HFF-Myc (cell line): Measurements from ENCODE around the gene CDKAL1.

ENCODE experiments used
- DNase-seq: peaks from one replicate; pipeline ENCODE4 v3.0.0-alpha.2; 2011; ENCODE audit warnings: low read depth; ENCODE audit errors: extremely low read depth
- H3K4me3 ChIP-seq: replicated peaks from 2 replicates; pipeline ENCODE4 v1.5.1; 2011; ENCODE audit warnings: low read depth, mild to moderate bottlenecking, control low read depth, low read length
- CTCF ChIP-seq: IDR thresholded peaks from 2 replicates; pipeline ENCODE4 v1.5.1; 2012; ENCODE audit warnings: mild to moderate bottlenecking, low read depth, low read length, control low read depth; ENCODE audit errors: missing control alignments

Gene CDKAL1

GRCh38 chr6:21033084-21033483 is 498.8 kb downstream of the CDKAL1 start:
- no peak for TF ChIP-seq CTCF
- DNase-seq: no peak
- H3K4me3 ChIP-seq: no peak overlapping the region

DNA sequence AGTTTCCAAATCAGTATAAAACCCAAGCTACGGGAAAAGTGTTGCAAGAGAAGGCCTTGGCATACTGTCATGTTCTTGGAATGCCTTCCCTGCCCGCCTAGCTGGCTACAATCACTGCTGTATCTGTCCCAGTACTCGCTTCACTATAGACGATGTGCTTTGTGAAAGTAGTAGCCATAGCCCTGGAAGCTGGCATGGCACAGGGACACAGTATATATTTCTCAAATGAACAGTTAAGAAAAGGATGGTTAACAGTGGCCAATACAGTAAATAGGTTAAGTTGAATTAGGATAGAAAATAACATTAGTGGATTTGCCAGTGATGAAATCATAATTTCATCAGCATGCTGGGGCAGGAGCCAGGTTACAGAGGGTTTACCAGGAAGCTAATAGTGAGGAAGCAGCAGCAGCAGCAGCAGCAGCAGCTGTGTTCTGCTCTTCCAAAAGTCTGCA is 499.3 kb downstream of the CDKAL1 start:
- H3K4me3 ChIP-seq: no peak overlapping the region
- no peak for TF ChIP-seq CTCF
- peak; percentile 9 for DNase-seq

DNA sequence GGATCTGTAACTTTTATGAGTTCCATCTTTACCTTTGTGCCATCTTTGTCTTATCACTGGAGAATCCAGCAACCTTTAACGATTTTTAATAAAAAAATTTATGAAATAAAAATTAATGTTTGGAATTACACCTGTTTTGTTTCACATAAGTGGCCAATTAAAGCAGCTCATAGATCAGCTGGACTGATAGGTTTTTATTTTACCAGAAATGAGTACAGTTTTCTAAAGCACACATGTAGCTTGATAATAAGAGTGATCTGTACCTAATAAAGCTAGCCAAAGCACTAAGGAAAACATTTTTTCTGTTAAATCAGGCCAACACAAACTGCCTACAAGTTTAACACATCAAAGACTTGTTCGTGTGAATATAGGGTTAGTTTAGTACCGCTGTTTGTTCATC is 500.1 kb downstream of the CDKAL1 start:
- TF ChIP-seq CTCF: no peak
- no peak for DNase-seq

GRCh38 chr6:21037453-21037852 is 503.2 kb downstream of the CDKAL1 start:
- H3K4me3 ChIP-seq: no peak overlapping the region
- DNase-seq: no peak
- TF ChIP-seq CTCF: no peak

More for the DNA sequence above, 500.1 kb downstream of the CDKAL1 start:
- no peak overlapping the region for H3K4me3 ChIP-seq

- no peak overlapping the region for H3K4me3 ChIP-seq
- TF ChIP-seq CTCF: no peak
- no peak for DNase-seq
These were observed 505.7 kb downstream of the CDKAL1 start for GRCh38 chr6:21039926-21040325.

- TF ChIP-seq CTCF: no peak
- H3K4me3 ChIP-seq: no peak overlapping the region
- no peak for DNase-seq
These were observed 511.0 kb downstream of the CDKAL1 start for GRCh38 chr6:21045135-21045700.

DNA sequence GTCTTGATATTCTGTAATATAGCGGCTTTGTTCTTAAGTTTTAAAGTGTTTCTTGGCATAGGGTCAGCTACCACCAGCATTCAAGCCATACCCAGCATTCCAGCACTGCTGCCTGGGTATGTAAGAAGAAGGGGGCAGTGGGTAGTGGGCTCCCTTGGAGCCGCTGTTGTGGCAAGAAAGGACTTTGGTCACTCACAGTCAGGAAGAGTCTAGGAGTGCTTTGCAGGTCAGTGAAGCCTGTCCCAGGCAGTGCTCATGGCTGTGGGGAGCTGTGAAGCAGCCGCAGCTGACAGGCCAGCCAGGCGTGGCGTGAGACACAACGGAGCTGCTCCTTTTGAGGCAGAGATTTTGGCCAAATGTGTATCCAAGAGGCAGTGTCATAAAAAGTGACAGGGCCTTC is 512.0 kb downstream of the CDKAL1 start:
- TF ChIP-seq CTCF: no peak
- no peak overlapping the region for H3K4me3 ChIP-seq
- no peak for DNase-seq
